Right lung (tissue), 5 donors: Measurements from ENCODE around the gene DHDH. TPM values are rescaled to one million over a fixed set of nuclear protein-coding genes. Genes with fewer than 3 reads are reported as not detected.
"Not testable (repeated sequence)": the region's sequence is repeated elsewhere in the genome, so short reads cannot be mapped to it uniquely, and the experiment has no call there.

Source experiments
- DNase-seq, 2 donors: peaks; one replicate each; pipeline ENCODE4 v3.0.0-alpha.2; 2013
- polyA plus RNA-seq, 5 donors: library from polyadenylated mRNA; unstranded; fragments of 120-200 nt; gene quantifications; one replicate each; pipeline versions ENCODE4 v1.2.1 to v1.2.3, GENCODE V29; 2013; ENCODE audit warnings: inconsistent platforms in 1 of 5, low replicate concordance in 1 of 5; ENCODE audit not compliant: insufficient read length in 5 of 5, insufficient read depth in 1 of 5

The DHDH gene
- polyA plus RNA-seq, 5 donors = 0.80 to 2.4 (median 1.6) TPM

DNA sequence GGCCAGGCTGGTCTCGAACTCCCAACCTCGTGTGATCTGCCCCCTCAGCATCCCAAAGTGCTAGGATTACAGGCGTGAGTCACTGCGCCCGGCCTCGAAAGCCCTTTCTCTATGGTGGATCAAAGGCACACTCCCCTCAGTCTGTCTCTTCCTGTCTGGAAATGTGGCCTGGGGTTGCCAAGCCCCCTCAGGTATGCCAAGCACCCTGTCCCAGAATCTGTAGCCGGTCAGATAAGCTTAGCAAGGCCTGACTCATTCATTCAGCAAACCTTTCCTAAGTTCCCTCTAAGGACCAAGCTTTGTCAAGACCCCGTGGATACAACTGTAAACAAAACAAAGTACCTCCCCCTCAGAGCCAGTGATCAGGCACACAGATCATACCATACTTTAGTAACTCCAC lies 19.3 kb upstream of the DHDH start:
- no peak for DNase-seq

DNA sequence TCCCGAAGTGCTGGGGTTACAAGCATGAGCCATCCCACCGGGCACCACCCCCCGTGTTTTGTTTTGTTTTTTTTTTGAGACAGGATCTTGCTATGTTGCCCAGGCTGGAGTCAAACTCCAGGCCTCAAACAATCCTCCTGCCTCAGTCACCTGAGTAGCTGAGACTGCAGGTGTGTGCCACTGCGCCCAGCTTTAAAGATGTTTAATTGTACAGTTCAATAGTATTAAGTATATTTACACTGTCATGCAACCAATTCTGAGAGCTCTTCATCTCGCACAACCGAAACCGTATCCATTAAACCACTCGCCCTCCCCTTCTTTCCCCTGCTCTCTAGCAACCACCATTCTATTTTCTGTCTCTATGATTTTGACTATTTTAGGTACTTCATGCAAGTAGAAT lies 17.7 kb upstream of the DHDH start:
- no peak for DNase-seq

- DNase-seq = no peak
These were observed 15.4 kb upstream of the DHDH start for GRCh38 chr19:48918071-48918470.

- no peak for DNase-seq
These were observed 14.7 kb upstream of the DHDH start for GRCh38 chr19:48918801-48919247.

DNA sequence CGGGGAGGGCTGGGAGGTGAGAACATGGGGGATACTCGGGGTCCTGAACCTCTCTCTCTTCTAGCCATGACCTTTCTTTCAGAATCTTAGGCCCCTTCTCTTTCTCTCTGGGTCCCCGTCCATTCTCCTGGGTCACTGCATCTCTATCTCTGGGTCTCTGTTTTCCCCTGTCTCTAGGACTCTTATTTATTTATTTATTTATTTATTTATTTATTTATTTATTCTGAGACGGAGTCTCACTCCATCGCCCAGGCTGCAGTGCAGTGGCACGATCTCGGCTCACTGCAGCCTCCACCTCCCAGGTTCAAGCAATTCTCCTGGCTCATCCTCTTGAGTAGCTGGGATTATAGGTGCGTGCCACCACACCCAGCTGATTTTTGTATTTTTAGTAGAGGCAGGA lies 14.2 kb upstream of the DHDH start:
- not testable (repeated sequence) for DNase-seq

GRCh38 chr19:48920949-48921348 lies 12.6 kb upstream of the DHDH start:
- no peak for DNase-seq

DNA sequence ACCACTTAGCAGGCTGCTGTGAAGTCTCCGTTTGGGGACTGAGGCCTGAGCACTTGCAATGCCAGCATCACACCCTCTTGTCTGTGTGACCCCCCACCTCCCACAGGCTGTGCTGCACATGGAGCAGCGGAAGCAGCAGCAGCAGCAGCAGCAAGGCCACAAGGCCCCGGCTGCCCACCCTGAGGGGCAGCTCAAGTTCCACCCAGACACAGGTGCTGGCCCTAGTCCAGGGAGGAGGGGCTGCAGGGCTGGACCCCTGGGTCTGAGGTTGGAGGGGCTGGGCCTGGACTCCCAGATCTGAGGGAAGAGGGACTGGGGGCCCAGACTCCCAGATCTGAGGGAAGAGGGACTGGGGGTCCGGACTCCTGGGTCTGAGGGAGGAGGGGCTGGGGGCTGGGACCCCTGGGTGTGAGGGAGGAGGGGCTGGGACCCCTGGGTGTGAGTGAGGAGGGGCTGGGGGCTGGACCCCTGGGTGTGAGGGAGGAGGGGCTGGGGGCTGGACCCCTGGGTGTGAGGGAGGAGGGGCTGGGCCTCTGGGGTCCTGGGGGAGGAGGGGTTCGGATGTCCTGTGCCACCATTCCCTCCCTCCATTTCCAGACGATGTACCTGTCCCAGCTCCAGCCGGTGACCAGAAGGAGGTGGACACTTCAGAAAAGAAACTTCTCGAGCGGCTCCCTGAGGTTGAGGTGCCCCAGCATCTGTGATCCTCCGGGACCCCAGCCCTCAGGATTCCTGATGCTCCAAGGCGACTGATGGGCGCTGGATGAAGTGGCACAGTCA lies 11.6 kb upstream of the DHDH start:
- no peak for DNase-seq

- no peak for DNase-seq
These were observed 10.7 kb upstream of the DHDH start for GRCh38 chr19:48922548-48923490.

GRCh38 chr19:48925240-48925843 lies 8.2 kb upstream of the DHDH start:
- DNase-seq = no peak

DNA sequence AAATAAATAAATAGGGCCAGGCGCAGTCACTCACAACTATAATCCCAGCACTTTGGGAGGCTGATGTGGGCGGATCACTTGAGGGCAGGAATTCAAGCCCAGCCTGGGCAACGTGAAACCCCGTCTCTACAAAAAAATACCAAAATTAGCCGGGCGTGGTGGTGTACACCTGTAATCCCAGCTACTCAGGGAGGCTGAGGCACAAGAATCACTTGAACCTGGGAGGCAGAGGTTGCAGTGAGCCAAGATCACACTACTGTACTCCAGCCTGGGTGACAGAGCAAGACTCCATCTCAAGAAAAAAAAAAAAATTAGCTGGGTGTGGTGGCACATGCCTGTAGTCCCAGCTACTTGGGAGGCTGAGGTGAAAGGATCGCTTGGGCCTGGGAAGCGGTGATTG lies 7.6 kb upstream of the DHDH start:
- DNase-seq = not testable (repeated sequence)

- DNase-seq = peak in 1 of 2 donors; percentile 48
These were observed 6.6 kb upstream of the DHDH start for GRCh38 chr19:48926909-48927308.

- not testable (repeated sequence) for DNase-seq
These were observed 5.8 kb upstream of the DHDH start for GRCh38 chr19:48927692-48928091.

DNA sequence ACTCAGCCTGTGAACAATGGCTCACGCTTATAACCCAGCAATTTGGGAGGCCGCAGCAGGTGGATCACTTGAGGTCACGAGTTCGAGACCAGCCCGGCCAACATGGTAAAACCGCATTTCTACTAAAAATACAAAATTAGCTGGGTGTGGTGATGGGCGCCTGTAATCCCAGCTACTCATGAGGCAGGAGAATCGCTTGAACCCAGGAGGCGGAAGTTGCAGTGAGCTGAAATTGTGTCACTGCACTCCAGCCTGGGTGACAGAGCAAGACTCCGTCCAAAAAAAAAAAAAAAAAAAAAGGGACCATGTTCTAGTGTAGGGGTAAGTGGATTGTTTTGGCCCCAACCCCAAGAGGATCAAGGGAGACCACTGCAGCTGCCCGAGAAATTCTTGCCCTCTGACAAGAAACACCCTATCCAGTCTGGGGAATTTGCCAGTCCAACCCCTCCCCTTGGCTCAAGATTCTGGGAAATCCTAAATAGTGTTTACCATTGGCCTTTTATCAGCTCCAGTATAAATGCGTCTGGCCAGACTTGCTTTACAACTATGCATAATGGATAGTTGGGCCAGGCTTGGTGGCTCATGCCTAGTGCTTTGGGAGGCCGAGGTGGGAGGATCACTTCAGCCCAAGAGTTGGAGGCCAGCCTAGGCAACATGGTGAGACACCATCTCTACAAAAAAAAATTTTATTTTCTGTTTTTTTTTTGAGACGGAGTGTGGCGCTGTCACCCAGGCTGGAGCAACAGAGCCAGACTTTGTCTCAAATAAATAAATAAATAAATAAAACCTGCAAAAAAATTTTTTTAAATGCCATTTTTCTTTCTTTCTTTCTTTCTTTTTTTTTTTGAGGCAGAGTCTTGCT lies 5.1 kb upstream of the DHDH start:
- DNase-seq = peak in 1 of 2 donors; percentile 48

DNA sequence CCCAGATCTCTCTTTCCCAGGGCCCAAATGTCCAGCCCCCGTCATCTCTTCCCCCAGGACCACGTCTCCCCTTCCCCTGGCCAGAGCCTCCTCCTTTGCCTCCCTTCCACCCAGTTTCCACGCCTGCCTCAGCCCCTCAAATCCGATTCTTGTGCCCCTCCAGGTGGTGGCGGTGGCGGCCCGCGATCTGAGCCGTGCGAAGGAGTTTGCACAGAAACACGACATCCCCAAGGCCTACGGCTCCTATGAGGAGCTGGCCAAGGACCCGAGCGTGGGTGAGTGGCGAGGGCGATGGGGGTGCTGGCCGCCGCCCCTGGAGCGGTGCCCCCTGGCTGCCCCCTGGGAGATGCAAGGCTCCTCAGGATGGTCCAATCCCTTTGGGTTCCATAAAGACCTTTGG lies 1.3 kb downstream of the DHDH start:
- no peak for DNase-seq

DNA sequence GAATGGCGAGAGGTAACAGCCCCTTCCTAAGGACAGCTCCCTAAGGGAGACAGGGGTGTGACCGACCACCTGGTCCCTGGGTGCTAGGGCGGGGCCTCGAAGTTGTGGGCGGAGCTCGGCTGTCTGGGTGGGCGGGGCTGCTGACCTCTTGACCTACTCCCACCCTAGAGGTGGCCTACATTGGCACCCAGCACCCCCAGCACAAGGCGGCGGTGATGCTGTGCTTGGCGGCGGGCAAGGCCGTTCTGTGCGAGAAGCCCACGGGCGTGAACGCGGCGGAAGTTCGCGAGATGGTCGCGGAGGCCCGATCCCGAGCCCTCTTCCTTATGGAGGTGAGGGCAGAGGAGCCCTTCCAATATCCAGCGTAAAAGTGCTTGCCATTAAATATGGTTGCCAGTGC lies 2.4 kb downstream of the DHDH start:
- DNase-seq = no peak

DNA sequence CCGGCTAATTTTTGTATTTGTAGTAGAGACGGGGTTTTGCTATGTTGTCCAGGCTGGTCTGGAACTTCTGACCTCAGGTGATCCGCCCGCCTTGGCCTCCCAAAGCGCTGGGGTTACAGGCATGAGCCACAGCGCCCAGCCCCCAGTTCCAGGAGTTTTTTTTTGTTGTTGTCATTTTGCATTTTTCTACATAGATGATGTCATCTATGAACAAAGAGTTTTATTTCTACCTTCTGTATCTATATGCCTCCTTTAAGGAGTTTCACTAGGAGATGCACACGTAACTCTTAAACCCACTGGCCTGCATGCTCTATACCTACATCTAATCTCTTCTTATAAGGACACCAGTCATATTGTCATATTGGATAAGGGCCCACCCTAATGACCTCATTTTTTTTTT lies 4.8 kb downstream of the DHDH start:
- no peak for DNase-seq

DNA sequence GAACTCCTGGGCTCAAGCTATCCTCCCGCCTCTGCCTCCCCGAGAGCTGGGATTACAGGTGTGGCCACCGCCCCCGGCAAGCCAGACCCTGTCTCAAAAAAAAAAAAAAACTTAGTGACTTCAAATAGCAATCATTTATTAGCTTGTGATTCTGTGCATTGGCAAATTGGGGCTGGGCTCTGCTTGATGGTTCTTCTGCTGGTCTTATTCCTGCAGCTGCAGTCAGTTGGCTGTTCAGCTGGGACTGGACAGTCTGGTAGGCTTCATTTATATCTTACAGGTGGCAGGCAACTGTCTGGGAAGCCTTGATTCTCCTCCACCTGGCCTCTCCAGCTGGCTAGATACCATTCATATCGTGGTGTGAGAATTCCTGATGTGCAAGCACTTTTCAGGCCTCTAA lies 7.4 kb downstream of the DHDH start:
- no peak for DNase-seq

- DNase-seq = no peak
These were observed 9.6 kb downstream of the DHDH start for GRCh38 chr19:48943081-48943480.

- no peak for DNase-seq
These were observed 11.9 kb downstream of the DHDH start for GRCh38 chr19:48945415-48945814.

- DNase-seq = no peak
These were observed 12.3 kb downstream of the DHDH start for GRCh38 chr19:48945817-48946216.

- DNase-seq = no peak
These were observed 13.2 kb downstream of the DHDH start for GRCh38 chr19:48946463-48947257.
